SIG-M5 (cell line): Measurements from ENCODE around the gene ADAMTS5.

Source experiments
- DNase-seq: peaks from one replicate; lab custom pipeline; 2025; lab: John Stamatoyannopoulos, UW

ADAMTS5 gene

DNA sequence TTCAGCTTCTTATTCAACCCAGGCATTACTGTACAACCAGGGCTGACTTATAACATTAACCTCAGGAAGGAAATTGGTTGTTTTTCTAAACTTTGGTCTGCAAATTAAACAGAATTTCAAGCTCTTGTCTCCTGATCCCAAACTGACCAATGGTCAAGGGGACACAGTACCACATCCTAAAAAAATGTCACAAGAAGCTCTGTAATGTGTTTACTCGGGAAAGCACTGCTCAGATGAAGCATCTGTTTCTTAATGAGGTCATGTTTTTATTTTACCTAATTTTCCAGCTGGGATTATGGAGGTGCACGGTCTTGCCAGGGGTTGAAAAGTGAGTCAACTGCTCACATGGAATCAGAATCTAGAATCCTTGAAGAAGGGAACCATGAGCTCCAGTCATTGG is 18.7 kb downstream of the ADAMTS5 start:
- no peak for DNase-seq

DNA sequence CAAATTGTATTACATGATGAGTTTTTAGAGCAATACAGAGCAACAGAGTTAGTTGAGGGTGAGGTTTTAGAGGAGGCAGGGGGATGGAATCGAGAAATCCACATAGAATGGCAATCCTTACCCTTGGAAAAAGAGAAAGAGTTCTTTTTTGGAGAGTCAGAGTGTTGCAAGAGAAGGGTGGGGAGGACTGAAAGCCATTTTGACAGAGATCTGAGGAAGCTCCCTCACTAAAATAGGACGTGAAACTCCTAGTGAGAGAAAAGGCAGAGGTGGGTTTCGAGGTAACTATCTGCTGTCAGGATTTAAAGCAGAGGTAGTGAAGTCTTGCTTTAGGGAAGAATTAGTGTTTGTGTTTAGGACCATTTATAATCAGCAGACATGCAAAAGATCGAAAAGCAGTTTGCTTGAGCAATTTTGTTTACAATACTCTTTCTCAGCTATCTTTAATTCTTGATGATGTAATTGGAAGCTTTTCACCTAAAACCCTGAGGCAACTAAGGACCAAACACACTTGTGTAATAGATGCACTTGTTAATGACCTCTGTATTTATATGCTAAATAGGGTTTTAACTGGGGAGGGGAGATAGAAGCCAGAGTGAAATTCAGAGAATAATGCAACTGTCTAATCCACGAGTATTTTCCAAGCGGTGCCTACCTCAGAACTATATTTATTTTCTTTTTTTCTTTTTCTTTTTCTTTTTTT is 20.0 kb downstream of the ADAMTS5 start:
- peak; percentile 28 for DNase-seq

DNA sequence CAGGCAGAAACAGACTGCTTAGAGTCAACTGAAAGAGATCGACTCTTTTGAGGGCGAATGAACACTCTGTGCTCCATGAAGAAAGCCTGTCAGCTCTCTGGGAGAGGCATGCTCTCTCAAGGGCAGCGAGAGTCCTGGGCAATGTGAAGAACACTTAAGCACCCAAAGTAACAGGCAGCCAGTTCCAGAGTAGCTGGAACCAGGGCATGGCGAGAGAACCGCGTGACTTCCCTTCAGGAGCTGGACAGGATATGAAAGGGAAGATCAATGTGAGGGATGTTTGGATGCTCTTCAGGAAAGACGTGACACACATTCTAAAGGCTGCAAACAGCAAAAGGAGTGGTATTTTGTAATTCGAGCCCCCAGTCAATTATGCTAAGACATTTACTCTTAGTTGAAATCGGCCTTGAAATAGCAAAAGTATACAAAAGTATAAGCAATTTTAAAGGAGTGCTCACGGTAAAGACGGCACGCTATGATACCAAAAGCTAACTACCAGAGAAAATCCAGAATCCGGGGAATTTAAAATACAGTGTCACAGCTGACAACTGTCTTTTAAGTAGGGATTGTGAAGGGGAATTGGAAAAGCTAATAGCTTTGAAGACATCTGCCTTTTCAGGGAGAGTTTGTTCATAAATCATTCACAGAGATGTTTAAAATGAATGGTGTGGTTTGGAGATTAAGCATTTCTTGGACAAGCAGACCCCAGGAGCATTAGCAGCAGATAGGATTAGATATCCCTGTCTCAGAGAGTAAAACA is 20.8 kb downstream of the ADAMTS5 start:
- DNase-seq = no peak

DNA sequence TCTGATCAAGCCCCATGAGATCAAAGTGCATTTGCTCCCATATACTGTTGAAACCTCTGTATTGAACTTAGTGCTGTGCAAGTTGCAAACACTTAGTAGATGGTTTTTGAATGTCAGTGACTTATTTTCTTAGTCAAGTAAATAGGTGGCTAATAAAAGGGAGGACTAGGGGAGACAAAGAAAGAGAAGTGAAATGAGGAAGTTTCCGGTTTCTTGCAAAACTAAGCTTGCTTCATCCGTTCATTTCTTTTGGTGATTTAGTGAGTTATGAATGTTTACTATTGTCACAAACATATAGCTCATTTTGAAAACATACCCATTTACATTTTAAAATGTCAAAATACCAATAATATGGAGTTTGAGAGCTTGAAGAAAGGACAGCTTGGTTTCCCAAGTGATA is 23.0 kb downstream of the ADAMTS5 start:
- peak; percentile 65 for DNase-seq

DNA sequence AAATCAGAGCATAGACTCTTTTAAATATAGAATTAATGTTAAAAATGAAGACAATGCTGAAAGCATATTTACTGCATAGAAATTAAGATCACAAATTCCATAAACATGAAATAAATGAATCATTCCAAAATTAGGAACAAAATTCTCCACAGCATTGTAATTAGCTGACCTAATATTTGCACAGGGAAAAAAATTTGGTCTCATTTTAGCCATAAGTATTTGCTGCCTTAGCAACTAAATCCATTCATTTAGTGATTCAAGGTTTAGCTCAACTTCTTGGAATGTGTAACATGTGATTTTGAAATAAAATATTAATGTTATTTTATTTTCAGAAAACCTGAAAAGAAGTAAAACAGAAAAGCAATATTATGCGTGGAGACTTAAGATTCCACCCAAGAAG is 25.5 kb downstream of the ADAMTS5 start:
- no peak for DNase-seq

DNA sequence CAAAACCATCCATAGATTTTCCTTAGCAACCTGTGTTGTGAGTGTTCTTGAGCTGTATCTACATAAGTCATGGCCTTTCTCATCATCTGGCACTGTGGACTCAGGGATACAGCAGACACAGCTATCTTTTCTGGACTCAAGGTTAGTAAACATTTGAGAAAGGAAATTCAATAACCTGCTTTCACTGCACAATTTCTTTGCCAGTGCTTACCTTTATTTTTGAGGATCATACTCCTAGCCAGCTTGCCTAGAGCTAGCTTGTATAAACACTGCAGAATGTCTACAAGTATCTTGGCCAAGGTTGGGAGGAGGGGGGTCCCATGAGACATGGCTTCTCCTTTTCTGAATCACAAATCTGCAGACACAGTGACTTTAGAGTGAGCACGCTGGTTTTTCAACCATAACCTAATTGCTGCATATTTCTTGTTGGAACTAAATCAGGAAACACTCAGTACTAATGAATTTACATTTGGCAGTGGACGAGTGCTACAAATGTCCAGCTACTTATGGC is 27.2 kb downstream of the ADAMTS5 start:
- DNase-seq = no peak

DNA sequence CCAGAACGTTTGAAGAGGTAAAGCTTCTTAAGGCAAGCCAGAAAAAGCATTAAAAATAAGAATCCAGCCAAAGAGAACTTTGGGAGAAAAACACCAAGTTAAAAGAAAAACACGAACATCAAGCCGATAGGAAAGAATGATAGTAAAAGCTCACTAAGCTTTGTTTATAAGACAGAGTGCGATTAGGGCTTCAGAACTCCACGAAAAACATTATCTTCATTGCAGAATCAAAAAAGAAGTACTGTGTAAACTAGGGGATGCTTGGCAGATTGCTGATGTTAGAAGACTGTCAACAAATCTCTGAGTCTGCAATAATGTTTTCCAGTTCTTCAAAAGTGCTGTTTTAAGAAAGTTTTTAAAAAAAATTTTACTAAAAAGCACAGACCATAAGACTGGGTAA is 30.2 kb downstream of the ADAMTS5 start:
- DNase-seq = no peak

DNA sequence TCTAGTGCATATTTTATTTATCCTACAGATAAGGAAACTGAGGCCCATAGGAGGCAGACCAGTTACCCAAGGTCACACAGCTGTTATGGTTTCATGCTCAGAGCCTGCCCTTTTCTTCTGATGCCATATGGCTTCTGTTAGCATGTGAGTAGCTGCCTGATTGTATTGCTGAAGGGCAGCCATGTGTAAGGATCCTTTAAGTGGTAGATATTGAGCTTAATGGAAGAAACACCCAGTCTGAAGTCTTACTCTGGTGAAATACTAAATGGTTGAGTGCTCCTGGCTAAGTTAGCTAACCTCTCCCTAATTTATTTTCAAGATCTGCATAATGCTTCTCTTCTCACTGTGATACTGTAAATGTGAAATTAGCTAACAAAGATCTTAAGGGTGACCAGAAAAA is 30.9 kb downstream of the ADAMTS5 start:
- no peak for DNase-seq

- DNase-seq = no peak
Measured at GRCh38 chr21:26934383-26934782, 32.5 kb downstream of the ADAMTS5 start.

GRCh38 chr21:26933448-26933847 is 33.4 kb downstream of the ADAMTS5 start:
- no peak for DNase-seq

DNA sequence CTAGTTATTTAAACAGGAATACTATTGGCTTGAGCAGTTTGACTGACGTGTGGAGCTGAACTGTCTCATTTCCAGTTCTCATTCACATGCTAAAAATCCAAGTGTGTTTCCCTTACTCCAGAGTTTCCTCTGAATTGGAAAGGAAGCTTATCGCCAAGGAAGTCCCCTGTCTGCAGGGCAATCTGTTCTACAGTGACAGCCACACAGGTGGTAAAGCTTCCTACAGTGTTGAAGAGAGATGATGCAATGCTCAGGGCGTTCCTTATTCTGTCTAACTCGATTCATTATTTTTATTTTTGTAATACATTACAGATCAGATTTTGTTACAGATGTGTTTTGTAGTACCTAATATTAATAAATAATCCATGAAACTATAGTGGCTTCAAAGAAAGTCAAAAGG is 41.3 kb downstream of the ADAMTS5 start:
- DNase-seq = no peak

- no peak for DNase-seq
Measured at GRCh38 chr21:26925122-26925521, 41.8 kb downstream of the ADAMTS5 start.

- DNase-seq = no peak
Measured at GRCh38 chr21:26923986-26924385, 42.9 kb downstream of the ADAMTS5 start.

DNA sequence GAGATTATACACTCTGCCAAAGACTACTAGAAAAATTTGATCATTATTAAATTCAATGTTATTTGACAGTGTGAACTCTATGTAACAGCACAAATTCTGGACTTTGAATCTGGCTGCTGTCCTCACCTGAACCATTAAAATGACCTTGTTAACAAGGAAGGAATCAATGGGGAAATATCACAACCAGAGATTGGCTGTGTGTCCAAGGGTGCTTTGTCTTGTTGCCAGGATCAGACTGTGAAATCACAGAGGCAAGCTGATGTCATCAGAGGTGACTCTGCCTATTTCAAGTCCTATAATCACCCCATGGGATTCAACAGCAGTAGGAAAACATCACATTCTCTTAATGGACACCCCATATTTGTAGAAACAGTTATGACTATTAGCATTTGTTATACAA is 46.8 kb downstream of the ADAMTS5 start:
- no peak for DNase-seq

GRCh38 chr21:26918323-26919079 is 48.4 kb downstream of the ADAMTS5 start:
- DNase-seq = no peak

DNA sequence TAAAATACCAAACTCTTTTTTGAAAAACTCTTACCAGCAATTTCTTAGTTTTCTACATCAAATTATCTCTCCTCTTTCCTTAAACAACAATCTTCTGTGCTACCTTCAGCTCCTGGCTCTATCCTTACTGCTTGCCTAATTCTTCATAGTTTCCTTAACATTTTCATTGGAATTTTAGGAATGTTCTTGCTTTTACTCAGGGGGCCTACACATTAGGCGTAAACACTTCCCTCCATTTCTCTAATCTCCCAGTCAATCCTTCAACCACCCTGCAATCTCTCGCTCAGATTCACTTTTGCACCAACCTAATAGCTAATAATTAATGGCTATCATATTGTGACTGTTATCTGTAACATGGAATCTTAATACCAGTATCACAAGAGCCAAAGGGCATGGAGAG is 50.1 kb downstream of the ADAMTS5 start:
- no peak for DNase-seq

DNA sequence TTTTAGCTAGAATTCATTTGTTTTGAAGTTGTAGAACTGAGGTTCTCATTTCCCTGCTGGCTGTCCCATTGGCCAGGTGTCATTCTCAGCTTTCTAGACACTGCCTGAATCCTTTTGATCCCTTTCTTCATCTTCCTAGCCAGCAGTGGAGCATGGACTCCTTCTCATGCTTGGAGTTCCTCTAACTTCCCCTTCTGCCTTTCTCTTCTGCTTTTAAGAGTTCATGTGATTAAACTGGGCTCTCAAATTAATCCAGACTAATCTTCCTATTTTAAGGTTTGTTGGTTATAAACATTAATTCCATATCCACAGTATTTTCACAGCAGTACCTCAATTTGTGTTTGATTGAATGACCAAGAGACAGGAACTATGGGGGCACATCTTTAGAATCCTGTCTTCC is 52.3 kb downstream of the ADAMTS5 start:
- no peak for DNase-seq

GRCh38 chr21:26912466-26912865 is 54.4 kb downstream of the ADAMTS5 start:
- DNase-seq = no peak

DNA sequence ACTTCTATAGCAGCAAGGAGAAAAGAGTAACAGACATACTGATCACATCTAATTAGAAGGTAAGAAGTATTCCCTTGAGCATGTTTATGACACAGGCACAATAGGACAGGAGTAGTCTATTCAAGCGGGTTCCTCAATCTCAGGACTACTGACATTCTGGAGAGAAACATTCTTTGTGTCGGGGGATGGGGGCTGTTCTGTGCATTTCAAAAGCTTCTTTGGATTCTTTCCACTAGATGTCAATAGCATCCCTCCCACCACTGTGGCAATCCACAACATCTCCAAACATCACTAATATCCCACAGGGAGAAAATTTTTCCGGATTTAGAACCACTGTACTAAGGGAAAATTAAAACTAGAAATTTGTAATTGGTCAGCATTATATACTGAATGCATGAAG is 56.9 kb downstream of the ADAMTS5 start:
- DNase-seq = no peak

- DNase-seq = no peak
Measured at GRCh38 chr21:26900980-26901379, 65.9 kb downstream of the ADAMTS5 start.

DNA sequence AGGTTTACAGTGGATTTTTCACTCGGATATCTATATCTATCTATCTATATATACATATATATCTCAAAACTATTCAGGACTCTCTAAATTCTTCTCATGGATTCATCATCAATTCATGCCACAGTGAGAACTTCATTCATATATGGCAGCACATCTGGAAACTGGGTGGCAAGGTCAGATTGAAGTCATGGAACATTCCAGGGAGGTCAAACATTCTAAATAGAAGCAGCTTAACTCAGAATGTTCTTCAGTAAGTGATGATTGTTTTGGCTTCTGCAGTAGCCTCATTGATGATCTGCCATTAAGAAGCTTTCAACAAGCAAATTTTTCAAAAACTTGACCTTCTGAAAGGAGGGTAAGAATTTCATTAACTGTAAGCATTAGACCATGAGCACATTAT is 74.7 kb downstream of the ADAMTS5 start:
- DNase-seq = no peak

GRCh38 chr21:26888931-26889330 is 78.0 kb downstream of the ADAMTS5 start:
- no peak for DNase-seq

DNA sequence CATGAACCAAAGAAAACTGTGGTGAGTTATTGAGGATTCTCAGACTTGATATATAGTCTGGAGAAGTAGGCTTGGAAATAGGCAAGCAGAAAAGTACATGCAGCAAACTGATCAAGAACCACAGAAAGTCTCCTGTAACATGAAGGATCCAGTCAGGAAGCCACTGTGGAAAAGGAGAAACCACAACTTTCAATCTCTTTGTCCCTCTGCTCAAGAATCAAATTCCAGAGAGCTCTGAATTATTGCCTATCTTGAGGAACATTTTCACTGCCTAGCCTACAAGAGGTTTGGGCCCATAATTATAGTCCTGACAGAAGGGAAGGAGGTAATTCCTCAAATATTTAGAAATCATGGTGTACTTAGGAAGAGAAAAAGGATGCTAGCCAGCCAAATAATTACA is 78.6 kb downstream of the ADAMTS5 start:
- no peak for DNase-seq
